WTC11 (cell line): ENCODE results near the gene FERMT2. TPM values are rescaled to one million over a fixed set of nuclear protein-coding genes. Genes with fewer than 3 reads are reported as not detected.

ENCODE experiments used
- ATAC-seq: fragments of 200-7000 bp; cut with Tn5 transposase; 2 replicates; pipeline ENCODE4 v1.10.0; 2021; ENCODE audit warnings: mild to moderate bottlenecking, moderate library complexity
- CTCF ChIA-PET: fragments of 300-600 bp; sonication (Branson Sonifier 250); formaldehyde crosslinking; loops from one replicate; lab custom pipeline; 2021; ENCODE audit warnings: antibody characterized with exemption; lab: Charles Lee
- POLR2A ChIA-PET: fragments of 350-600 bp; sonication (Branson Sonifier 250); formaldehyde crosslinking; loops from one replicate; lab custom pipeline; 2021; ENCODE audit warnings: antibody characterized with exemption; lab: Charles Lee
- DNase-seq: peaks from one replicate; pipeline ENCODE4 v3.0.0; 2021; ENCODE audit warnings: low spot score
- H3K27ac Mint-ChIP-seq: 2 replicates; pipeline ENCODE4 v1.8.0; 2021; ENCODE audit warnings: mixed read lengths
- H3K27me3 Mint-ChIP-seq: 2 replicates; pipeline ENCODE4 v1.8.0; 2021; ENCODE audit warnings: low read depth, mild to moderate bottlenecking, moderate library complexity, mixed read lengths
- H3K36me3 Mint-ChIP-seq: 2 replicates; pipeline ENCODE4 v1.8.0; 2021; ENCODE audit warnings: mixed read lengths
- H3K4me1 Mint-ChIP-seq: 2 replicates; pipeline ENCODE4 v1.8.0; 2022; ENCODE audit warnings: mixed read lengths
- H3K4me3 Mint-ChIP-seq: 2 replicates; pipeline ENCODE4 v1.8.0; 2021; ENCODE audit warnings: mild to moderate bottlenecking, moderate library complexity, mixed read lengths
- H3K9me3 Mint-ChIP-seq: 2 replicates; pipeline ENCODE4 v1.8.0; 2021; ENCODE audit warnings: mixed read lengths
- JUN ChIP-seq: sonication (generic); formaldehyde crosslinking; IDR thresholded peaks from 2 replicates; pipeline ENCODE4 v1.8.0; 2023; ENCODE audit warnings: mild to moderate bottlenecking, missing genetic modification reagents
- PRDM15 ChIP-seq: sonication (generic); formaldehyde crosslinking; IDR thresholded peaks from 2 replicates; pipeline ENCODE4 v1.8.0; 2022; ENCODE audit warnings: missing genetic modification reagents
- SMAD4 ChIP-seq: sonication (generic); formaldehyde crosslinking; IDR thresholded peaks from 2 replicates; pipeline ENCODE4 v1.8.0; 2022; ENCODE audit warnings: mild to moderate bottlenecking, missing genetic modification reagents
- SP1 ChIP-seq: sonication (generic); formaldehyde crosslinking; conservative IDR thresholded peaks from 2 replicates; pipeline ENCODE4 v1.8.1; 2022; ENCODE audit warnings: missing genetic modification reagents
- TP53 ChIP-seq: sonication (generic); formaldehyde crosslinking; IDR thresholded peaks from 2 replicates; pipeline ENCODE4 v1.8.1; 2023; ENCODE audit warnings: mild to moderate bottlenecking, missing genetic modification reagents
- ZMAT4 ChIP-seq: fragments of 250-450 bp; sonication (Bioruptor Pico); IDR thresholded peaks from 2 replicates; pipeline ENCODE4 v1.9.0; 2021; ENCODE audit warnings: mild to moderate bottlenecking
- ZNF232 ChIP-seq: sonication (generic); formaldehyde crosslinking; IDR thresholded peaks from 2 replicates; pipeline ENCODE4 v1.8.0; 2022; ENCODE audit warnings: mild to moderate bottlenecking, missing genetic modification reagents
- ZNF423 ChIP-seq: fragments of 250-450 bp; sonication (Bioruptor Pico); IDR thresholded peaks from 2 replicates; pipeline ENCODE4 v2.1.2; 2022; ENCODE audit warnings: mild to moderate bottlenecking, moderate library complexity
- total RNA-seq: library from RNA; stranded (reverse); gene quantifications from 3 replicates; pipeline ENCODE4 v1.2.3, GENCODE V29; 2021
- TF ChIP-seq, protein P1 (sequence below): sonication (generic); formaldehyde crosslinking; IDR thresholded peaks from 2 replicates; pipeline ENCODE4 v1.8.0; 2023; ENCODE audit warnings: missing genetic modification reagents
- TF ChIP-seq, protein P2 (sequence below): fragments of 250-450 bp; sonication (Bioruptor Pico); IDR thresholded peaks from 2 replicates; pipeline ENCODE4 v2.1.2; 2022; ENCODE audit warnings: mild to moderate bottlenecking, moderate library complexity
- TF ChIP-seq, protein P3 (sequence below): sonication (generic); formaldehyde crosslinking; IDR thresholded peaks from 2 replicates; pipeline ENCODE4 v1.8.0; 2023; ENCODE audit warnings: missing genetic modification reagents, mild to moderate bottlenecking, borderline replicate concordance
- TF ChIP-seq, protein P4 (sequence below): sonication (generic); formaldehyde crosslinking; conservative IDR thresholded peaks from 2 replicates; pipeline ENCODE4 v1.8.1; 2022; ENCODE audit warnings: mild to moderate bottlenecking, missing genetic modification reagents
- TF ChIP-seq, protein P5 (sequence below): sonication (generic); formaldehyde crosslinking; IDR thresholded peaks from 2 replicates; pipeline ENCODE4 v1.8.1; 2023; ENCODE audit warnings: mild to moderate bottlenecking, missing genetic modification reagents, borderline replicate concordance
- TF ChIP-seq, protein P6 (sequence below): sonication (generic); formaldehyde crosslinking; IDR thresholded peaks from 2 replicates; pipeline ENCODE4 v1.8.1; 2023; ENCODE audit warnings: mild to moderate bottlenecking, missing genetic modification reagents

FERMT2 gene
- total RNA-seq, 1 experiment from 2014 or later: 92.8 TPM

DNA sequence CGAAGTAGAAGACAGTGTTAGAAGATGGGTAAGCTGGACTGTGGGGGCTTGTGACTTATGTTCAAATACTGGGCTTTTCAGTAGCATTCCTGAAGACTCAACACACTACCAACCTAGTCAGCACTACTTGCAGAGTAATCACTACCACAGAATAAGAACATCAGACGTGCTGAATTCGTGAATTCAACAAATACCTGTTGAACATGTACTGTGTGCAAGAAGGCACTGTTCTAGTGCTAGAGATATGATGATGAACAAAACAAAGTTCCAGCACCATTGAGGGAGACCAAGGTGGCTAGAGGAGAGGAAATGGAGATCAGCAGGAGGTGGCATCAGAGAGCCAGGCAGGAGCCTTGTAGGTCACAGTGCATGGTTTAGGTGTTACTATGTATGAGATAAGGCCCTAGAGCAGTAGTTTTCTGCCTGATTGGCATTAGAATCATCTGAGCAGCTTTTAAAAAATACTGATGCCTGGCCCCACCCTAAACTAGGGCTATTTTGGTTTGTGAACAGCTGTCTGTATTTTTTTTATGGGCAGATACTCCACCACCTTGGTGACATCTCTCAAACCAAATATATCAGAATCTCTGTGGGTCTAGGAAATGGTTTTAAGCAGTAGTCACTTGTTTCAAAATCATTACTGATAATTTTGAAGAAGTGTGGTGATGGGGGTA is 26.8 kb downstream of the FERMT2 start:
- Mint-ChIP-seq H3K4me3 (no peak overlapping the region; the same call in 1 of the 2 replicates), H3K9me3 (no peaks in the 10 kb centered on the region), H3K27me3 (no peaks in the 10 kb centered on the region), H3K36me3 (peaks cover 2% of the 10 kb centered on the region; the same call in 1 of the 2 replicates), H3K4me1 (peaks cover 63% of the 10 kb centered on the region), H3K27ac (peak overlapping the region; percentile 73)
- CTCF ChIA-PET: interaction anchor here (0.9 kb wide), 1 partner anchor 37 kb away, joined by 3 read pairs; no protein-coding TSS in a partner anchor
- TF ChIP-seq PRDM15 (CRISPR knock-in tag) (no peak), TP53 (CRISPR knock-in tag) (no peak), ZMAT4 (CRISPR knock-in tag) (no peak), ZNF232 (CRISPR knock-in tag) (no peak)
- TF ChIP-seq, protein P1, sequence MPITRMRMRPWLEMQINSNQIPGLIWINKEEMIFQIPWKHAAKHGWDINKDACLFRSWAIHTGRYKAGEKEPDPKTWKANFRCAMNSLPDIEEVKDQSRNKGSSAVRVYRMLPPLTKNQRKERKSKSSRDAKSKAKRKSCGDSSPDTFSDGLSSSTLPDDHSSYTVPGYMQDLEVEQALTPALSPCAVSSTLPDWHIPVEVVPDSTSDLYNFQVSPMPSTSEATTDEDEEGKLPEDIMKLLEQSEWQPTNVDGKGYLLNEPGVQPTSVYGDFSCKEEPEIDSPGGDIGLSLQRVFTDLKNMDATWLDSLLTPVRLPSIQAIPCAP: no peak
- TF ChIP-seq, protein P2, sequence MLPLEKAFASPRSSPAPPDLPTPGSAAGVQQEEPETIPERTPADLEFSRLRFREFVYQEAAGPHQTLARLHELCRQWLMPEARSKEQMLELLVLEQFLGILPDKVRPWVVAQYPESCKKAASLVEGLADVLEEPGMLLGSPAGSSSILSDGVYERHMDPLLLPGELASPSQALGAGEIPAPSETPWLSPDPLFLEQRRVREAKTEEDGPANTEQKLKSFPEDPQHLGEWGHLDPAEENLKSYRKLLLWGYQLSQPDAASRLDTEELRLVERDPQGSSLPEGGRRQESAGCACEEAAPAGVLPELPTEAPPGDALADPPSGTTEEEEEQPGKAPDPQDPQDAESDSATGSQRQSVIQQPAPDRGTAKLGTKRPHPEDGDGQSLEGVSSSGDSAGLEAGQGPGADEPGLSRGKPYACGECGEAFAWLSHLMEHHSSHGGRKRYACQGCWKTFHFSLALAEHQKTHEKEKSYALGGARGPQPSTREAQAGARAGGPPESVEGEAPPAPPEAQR (CRISPR knock-in tag): no peak
- TF ChIP-seq, protein P3, sequence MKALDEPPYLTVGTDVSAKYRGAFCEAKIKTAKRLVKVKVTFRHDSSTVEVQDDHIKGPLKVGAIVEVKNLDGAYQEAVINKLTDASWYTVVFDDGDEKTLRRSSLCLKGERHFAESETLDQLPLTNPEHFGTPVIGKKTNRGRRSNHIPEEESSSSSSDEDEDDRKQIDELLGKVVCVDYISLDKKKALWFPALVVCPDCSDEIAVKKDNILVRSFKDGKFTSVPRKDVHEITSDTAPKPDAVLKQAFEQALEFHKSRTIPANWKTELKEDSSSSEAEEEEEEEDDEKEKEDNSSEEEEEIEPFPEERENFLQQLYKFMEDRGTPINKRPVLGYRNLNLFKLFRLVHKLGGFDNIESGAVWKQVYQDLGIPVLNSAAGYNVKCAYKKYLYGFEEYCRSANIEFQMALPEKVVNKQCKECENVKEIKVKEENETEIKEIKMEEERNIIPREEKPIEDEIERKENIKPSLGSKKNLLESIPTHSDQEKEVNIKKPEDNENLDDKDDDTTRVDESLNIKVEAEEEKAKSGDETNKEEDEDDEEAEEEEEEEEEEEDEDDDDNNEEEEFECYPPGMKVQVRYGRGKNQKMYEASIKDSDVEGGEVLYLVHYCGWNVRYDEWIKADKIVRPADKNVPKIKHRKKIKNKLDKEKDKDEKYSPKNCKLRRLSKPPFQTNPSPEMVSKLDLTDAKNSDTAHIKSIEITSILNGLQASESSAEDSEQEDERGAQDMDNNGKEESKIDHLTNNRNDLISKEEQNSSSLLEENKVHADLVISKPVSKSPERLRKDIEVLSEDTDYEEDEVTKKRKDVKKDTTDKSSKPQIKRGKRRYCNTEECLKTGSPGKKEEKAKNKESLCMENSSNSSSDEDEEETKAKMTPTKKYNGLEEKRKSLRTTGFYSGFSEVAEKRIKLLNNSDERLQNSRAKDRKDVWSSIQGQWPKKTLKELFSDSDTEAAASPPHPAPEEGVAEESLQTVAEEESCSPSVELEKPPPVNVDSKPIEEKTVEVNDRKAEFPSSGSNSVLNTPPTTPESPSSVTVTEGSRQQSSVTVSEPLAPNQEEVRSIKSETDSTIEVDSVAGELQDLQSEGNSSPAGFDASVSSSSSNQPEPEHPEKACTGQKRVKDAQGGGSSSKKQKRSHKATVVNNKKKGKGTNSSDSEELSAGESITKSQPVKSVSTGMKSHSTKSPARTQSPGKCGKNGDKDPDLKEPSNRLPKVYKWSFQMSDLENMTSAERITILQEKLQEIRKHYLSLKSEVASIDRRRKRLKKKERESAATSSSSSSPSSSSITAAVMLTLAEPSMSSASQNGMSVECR (CRISPR knock-in tag): no peak
- TF ChIP-seq, protein P4, sequence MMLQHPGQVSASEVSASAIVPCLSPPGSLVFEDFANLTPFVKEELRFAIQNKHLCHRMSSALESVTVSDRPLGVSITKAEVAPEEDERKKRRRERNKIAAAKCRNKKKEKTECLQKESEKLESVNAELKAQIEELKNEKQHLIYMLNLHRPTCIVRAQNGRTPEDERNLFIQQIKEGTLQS (CRISPR knock-in tag): no peak
- POLR2A ChIA-PET: no interaction called here
- DNase-seq (no peak), ATAC-seq (peak; percentile 87)

GRCh38 chr14:52922656-52923055 is 28.2 kb downstream of the FERMT2 start:
- Mint-ChIP-seq H3K27me3 (no peaks in the 10 kb centered on the region), H3K9me3 (no peaks in the 10 kb centered on the region), H3K27ac (0 out of 2 replicates have a peak overlapping the region, but pooled peaks have one; percentile 32), H3K36me3 (peaks cover 2% of the 10 kb centered on the region), H3K4me3 (no peak overlapping the region), H3K4me1 (peaks cover 51% of the 10 kb centered on the region)
- ChIA-PET POLR2A (no interaction called here), CTCF (no interaction called here)
- ATAC-seq (no peak), DNase-seq (no peak)
- TF ChIP-seq, protein P4 (CRISPR knock-in tag): no peak
- TF ChIP-seq, protein P1: no peak
- TF ChIP-seq SMAD4 (CRISPR knock-in tag): no peak
- TF ChIP-seq SP1 (CRISPR knock-in tag): no peak
- TF ChIP-seq, protein P5, sequence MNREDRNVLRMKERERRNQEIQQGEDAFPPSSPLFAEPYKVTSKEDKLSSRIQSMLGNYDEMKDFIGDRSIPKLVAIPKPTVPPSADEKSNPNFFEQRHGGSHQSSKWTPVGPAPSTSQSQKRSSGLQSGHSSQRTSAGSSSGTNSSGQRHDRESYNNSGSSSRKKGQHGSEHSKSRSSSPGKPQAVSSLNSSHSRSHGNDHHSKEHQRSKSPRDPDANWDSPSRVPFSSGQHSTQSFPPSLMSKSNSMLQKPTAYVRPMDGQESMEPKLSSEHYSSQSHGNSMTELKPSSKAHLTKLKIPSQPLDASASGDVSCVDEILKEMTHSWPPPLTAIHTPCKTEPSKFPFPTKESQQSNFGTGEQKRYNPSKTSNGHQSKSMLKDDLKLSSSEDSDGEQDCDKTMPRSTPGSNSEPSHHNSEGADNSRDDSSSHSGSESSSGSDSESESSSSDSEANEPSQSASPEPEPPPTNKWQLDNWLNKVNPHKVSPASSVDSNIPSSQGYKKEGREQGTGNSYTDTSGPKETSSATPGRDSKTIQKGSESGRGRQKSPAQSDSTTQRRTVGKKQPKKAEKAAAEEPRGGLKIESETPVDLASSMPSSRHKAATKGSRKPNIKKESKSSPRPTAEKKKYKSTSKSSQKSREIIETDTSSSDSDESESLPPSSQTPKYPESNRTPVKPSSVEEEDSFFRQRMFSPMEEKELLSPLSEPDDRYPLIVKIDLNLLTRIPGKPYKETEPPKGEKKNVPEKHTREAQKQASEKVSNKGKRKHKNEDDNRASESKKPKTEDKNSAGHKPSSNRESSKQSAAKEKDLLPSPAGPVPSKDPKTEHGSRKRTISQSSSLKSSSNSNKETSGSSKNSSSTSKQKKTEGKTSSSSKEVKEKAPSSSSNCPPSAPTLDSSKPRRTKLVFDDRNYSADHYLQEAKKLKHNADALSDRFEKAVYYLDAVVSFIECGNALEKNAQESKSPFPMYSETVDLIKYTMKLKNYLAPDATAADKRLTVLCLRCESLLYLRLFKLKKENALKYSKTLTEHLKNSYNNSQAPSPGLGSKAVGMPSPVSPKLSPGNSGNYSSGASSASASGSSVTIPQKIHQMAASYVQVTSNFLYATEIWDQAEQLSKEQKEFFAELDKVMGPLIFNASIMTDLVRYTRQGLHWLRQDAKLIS (CRISPR knock-in tag): no peak
- TF ChIP-seq ZNF423 (CRISPR knock-in tag): no peak
- TF ChIP-seq JUN (CRISPR knock-in tag): no peak
- TF ChIP-seq, protein P6, sequence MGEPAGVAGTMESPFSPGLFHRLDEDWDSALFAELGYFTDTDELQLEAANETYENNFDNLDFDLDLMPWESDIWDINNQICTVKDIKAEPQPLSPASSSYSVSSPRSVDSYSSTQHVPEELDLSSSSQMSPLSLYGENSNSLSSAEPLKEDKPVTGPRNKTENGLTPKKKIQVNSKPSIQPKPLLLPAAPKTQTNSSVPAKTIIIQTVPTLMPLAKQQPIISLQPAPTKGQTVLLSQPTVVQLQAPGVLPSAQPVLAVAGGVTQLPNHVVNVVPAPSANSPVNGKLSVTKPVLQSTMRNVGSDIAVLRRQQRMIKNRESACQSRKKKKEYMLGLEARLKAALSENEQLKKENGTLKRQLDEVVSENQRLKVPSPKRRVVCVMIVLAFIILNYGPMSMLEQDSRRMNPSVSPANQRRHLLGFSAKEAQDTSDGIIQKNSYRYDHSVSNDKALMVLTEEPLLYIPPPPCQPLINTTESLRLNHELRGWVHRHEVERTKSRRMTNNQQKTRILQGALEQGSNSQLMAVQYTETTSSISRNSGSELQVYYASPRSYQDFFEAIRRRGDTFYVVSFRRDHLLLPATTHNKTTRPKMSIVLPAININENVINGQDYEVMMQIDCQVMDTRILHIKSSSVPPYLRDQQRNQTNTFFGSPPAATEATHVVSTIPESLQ (CRISPR knock-in tag): no peak
